Stimulated activated CD8-positive, alpha-beta memory T cell treated with anti-CD3 and anti-CD28 coated beads, Interleukin-7, amount 100 ng/mL, for 48 hours (primary cell): ENCODE data around the gene PRKCSH.
A peak's percentile ranks its signal among the peaks of the same experiment; 100 is the strongest.

Experiments
- DNase-seq, 2 donors: peaks; one replicate each; pipeline ENCODE4 v3.0.0-alpha.2; 2020; ENCODE audit warnings: low read depth in 1 of 2; ENCODE audit errors: extremely low read depth in 1 of 2

Gene PRKCSH

GRCh38 chr19:11475861-11476260, 40.4 kb downstream of the PRKCSH start:
- no peak for DNase-seq

DNA sequence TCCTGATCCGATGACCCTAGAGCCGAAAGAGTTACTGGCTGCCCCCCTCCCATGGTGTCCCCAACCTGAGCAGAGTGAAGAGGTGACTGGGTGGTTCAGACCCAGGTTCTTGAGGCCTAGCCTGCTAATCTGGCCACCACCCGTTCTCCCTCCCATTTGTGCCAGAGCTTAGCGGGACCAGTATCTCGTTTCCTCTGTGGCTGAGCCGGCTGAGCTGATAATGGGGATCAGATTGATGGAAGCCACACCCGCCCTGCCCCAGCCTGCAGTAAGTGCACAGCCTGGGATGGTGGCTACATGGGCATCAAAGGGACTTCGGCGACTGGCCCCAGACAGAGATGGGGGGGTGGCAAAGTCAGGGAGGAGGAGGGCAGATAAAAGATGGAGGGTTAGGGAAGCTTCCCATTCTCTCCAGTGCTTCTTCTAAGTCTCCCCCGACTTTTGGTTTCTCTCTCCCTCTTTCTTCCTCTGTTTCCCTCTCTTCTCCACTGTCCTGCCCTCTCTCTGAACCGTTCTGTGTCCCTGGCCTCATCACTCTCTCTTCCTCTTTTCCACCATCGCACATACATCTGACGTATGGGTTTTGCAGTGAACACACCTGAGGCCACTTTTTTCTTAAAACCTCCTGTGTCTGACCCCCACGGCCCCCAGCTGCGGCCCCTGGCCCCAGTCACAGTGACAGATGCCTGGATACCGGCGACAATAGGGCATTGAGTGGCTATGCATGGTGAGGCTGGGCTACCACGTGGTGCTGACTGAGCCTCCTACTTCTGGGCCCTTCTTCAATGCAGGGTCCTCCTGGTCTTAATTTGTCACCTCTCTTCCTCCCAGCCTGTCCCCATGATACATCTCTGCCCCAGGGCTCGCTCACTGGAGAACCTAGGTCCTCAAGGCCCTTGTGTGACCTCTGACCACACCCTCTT, 43.0 kb downstream of the PRKCSH start:
- no peak for DNase-seq

DNA sequence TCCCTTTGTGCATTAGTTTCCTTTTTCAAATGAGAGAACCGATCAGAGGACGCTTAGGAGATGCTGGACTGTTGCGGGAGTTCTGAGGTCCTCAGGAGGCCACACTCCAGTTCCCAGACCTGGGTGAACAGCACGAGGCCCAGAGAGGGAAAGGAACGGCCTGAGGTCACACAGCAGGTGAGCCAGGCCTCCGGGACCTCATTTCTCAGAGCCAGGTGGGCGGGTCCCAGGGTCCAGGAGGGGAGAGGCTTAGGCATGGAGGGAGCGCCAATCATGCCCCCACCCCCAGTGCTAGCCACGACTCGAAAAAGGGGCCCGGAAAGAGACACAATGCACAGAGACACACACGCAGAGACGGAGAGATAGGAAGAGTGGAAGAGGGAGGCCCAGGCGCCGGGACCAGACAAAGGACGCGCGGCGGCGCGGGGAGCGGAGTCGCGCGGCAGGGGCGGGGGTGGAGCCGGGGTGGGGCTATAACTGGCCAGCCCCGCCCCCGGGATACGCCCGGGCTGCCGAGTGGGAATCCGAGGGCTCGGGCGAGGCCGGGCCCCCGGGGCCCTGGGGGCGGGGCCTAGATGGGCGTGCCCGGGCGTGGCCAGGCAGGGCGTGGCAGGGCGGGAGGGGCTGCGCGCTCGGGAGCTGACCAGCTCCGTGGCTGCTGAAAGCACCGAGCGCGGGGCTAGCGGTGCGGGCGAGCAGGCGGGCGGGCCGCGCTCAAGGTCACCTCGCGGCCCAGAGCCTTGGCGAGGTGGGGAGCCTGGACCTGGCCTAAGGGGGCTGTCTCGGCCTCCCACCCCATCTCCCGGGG, 43.9 kb downstream of the PRKCSH start:
- peak in 1 of 2 donors; percentile 17 for DNase-seq

- DNase-seq, result no peak
Measured at GRCh38 chr19:11479898-11480714, 44.7 kb downstream of the PRKCSH start.

GRCh38 chr19:11480715-11481533, 45.5 kb downstream of the PRKCSH start, which contains the start of gene ELAVL3:
Gene ELAVL3, minus strand, starts transcription at chr19:11481046. Its CDS starts 438 bp downstream, at chr19:11480608.
- no peak for DNase-seq

DNA sequence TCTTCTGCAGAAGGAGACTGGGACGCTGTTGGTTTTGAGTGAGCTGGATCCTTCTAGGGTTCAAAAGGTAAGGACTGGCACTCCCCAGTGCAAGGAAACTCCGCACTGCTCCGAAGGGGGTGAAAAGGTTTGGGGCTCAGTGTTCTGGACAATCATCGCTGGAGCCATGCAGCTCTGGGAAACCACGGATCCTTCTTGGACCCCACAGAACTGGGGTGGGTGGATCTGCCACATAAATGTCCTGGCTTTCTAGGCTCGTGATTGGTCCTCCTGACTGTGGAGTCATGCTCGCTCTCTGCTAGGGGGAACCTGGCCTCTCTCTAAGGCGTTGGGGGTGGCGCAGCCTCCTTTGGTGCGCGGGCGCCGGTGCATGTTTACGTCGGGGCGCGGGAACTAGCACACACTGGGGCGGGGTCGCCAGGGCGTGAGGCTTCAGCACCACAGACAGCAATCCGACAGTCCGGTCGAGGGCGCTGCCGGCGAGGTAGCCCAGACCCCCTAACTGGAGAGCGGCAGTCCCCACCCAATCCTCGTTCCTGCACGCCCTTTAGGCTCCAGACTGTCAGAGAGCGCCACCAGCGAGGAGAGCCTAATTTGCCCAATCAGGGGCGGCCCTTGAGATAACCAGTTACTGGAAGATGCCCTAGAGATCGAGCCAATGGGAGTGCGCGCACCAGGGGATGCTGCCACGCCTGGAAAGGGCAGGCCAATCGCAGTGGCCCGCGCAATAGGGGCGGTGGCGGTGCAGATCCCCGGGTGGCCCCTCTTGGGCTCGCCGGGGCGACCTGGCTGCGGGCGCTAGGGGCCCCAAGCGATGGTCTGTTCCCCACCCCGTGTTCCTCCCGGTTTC, 46.3 kb downstream of the PRKCSH start:
- peak; percentile 76 to 89 for DNase-seq

GRCh38 chr19:11482384-11483050, 47.1 kb downstream of the PRKCSH start:
- DNase-seq, result peak; percentile 75 to 79

GRCh38 chr19:11483366-11484111, 48.1 kb downstream of the PRKCSH start:
- no peak for DNase-seq

- DNase-seq, result no peak
Measured at GRCh38 chr19:11485245-11485837, 49.9 kb downstream of the PRKCSH start.

GRCh38 chr19:11486661-11487503, 51.4 kb downstream of the PRKCSH start:
- DNase-seq, result no peak

DNA sequence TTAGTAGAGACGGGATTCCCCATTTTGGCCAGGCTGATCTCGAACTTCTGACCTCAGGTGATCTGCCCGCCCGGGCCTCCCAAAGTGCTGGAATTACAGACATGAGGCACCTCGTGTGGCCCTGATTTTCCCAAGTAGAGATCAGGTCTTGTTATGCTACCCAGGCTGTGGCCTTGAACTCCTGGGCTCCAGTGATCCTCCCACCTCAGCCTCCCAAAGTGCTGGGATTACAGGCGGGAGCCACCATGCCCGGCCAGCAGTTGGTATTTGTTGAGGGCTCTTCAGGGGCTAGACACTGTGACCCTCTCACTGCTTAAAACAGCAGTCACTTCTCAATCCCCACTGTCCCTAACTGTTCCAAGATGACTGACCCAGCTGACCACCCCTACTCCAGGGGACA, 53.9 kb downstream of the PRKCSH start:
- no peak for DNase-seq

DNA sequence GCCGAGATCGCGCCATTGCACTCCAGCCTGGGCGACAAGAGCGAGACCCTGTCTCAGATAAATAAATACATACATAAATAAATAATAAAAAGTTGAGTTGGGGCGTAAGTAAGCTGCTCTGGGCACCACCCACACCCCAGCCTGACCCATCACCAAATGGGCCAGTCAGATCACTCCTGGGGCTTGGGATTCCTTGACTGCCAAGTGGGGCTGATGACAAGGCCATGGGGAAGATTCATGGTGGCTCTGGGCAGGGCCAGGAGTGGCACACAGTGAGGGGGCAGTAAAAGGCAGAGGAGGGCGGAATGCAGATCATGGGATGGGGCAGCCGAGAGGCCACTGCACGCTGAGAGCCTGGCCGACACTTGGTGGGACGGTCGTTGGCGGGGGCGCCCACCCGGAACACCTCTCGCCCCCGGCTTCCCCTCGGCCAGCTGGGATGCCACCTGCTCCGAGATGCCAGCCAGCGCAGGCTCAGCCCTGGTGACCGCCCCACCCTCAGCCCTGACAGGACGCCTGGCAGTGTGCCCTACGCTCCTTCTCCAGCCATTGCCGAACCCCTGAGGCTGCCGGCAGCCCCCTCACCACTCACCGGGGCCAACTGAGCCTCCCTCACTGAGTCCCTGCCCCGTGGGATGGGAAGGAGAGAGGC, 59.3 kb downstream of the PRKCSH start:
- DNase-seq, result no peak

DNA sequence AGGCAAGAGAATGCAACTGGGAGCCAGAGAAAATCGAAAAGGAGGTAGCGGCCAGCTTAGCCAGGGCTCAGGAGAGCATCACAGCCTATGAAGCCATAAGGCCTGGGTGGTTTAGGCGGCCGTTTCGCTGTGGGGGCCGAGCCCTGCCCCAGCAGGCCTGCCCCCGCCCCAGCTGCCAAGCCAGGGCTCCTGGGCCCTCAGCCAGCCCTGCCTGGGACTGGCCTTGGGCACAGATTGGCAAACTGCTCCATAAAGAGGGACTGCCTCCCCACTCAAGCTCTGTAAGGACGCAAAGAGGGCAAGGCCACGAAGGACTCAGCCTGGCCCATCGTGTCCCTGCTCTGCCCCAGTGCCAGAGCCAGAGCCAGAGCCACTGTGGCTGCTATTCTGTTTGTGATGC, 60.0 kb downstream of the PRKCSH start:
- no peak for DNase-seq

DNA sequence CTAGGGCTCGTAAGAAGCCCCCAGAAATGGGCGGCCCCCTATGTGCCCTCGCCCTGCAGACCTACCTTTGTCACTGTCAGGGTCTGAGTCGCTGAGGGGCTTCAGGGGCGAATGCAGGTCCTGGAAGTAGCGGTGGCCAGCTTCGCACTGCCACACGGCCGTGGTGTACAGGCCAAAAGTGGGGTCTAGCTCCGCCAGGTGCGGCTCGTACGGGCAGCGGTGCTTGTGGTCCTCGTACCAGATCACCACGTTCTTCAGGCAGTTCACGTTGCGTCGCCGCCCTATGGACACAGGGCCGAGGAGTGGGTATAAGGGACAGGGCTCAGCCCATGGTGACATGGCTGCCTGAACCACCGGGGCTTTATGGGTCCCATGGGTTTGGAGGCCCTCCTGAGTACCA, 60.5 kb downstream of the PRKCSH start:
- no peak for DNase-seq

DNA sequence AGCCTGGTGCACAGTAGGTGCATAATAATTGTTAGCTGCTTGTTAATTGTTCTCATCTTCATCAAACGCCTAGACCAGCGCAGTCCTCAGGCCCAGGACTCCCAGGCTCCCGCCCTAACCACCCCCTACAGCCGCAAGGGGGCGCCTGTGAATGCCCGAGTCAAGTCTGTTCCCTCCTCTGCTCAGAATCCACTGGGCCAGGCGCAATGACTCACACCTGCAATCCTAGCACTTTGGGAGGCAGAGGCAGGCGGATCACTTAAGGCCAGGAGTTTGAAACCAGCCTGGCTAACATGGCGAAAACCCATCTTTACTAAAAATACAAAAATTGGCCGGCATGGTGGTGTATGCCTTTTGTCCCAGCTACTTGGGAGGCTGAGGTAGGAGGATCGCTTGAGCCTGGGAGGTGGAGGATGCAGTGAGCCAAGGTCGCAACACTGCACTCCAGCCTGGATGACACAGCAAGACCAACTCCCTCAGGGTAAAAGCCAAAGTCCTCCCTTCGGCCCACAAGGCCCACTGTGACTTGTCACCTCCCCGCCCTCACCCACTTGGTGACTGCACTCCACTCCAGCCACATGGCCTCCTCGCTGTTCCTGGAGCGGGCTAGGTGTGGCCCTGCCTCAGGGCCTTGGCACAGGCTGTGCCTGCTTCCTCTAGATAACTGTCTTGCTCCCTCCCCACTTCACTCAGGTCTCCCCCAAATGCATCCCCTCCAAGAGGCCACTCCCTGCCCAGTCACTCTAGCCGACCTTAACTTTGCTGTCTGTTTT, 61.1 kb downstream of the PRKCSH start:
- peak; percentile 37 to 47 for DNase-seq
